ENCODE data around the gene TET2.
A peak's percentile ranks its signal among the peaks of the same experiment; 100 is the strongest.

TET2 gene

DNA sequence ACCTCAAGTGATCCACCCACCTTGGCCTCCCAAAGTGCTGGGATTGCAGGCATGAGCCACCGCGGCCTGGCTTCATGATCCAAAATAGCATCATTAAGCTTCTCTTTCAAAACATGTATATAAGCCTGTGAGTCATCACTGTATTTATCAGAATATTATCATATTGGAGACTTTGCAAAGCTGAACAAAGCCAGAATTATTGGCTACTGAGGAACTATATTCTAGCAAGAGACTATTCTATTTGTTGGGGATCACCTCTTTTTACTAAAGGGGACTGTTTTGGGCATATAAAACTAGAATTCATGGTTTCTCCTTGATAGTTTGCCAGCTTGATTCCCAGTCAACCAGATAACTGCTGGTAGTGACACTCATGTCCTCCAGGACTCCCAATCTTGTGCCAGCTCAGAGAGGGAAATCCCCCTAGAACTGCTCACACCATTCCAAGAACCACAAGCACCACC is 40.1 kb downstream of the TET2 start:
- DNase-seq, result peak; percentile 8

DNA sequence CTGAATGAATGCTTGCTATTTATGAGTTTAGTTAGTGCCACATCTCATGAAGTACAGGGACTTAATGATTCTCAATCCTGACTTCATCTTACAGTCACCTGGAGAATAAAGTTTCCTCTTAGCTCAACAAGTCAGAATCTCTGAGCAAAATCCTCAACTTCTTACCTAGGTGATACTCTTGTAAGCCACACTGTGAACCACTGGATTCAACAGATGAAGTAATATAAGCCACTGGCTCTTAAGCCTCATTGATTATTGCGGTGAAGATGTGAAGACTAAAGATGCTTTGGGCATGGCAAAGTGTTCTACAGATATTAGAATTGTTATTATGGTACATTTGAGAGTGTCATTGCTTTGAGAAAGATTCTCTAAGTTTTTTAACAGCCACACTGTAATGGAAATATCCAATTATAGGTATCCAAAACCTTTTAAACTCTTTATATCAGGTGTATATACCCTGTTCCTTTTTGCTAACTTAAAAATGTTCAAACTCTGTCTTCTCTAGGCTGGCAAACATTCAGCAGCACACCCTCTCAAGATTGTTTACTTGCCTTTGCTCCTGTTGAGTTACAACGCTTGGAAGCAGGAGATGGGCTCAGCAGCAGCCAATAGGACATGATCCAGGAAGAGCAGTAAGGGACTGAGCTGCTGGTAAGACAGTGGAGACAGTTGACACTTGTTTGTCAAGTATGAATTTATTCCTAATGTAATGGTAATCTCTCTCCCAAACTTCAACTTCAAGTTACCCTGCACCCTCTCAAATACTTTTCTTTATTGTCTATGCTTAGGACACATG is 43.4 kb downstream of the TET2 start:
- DNase-seq, result no peak

DNA sequence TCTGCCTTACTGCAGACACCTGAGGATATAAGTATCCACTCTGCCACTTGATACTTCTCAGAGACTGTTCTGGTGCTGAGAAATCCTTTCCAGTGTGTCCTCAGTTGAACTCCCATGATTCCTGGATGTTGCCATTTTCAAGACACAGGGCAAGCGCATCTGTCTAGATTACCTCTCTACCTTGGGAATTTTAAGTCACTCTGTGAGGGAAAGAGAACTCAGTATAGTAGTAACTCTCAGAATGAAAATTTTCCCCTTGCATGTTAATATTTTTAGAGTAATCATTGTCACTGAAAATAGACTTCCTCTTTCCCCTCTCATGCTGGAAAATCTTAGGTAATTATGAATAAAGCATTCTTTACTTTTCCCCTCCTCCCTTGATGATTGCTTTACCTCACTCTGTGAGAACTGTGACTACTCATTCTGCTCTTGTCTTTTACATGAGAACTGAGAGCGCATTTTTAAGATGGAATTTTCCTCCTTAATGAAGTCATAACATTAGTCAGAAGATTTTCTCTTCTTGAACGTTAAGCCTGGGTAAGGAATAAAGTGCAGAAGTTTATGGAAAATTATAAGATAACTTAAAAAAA is 45.0 kb downstream of the TET2 start:
- DNase-seq, result peak; percentile 51

DNA sequence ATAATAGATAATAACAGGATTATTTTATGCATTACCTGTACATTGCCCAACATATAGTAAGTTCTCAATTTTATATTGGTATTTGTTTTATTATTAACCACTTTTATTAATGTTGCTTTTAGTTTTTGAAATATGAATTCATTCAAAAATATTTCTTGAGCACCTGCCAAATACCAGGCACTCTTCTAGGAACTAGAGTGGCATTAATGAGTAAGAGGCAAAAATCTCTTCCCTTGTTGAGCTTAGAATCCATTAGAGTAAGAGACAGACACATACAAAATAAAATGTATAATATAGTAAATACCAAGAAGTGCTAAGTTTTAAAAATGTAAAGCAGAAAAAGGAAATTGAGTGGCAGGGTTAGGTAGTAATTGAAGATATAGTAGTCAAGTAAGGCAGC is 45.8 kb downstream of the TET2 start:
- no peak for DNase-seq

DNA sequence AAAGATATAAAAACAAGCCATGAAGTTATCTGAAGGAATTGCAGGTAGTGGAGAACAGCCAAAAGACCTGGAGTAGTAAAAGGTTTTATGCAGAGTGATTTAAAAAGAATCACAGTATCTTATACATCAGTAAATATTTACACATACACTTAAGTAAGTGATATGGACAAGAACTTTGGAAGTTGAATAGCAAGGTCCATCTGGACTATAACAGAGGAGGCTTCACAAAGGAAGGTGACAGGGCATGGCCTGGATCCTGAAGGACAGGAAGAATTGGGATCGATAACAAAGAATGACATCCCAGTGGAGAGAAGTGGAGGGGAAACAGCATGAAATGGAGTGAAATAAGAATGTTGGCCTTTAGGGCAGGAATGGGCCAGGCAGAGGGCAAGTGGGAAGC is 46.2 kb downstream of the TET2 start:
- no peak for DNase-seq

DNA sequence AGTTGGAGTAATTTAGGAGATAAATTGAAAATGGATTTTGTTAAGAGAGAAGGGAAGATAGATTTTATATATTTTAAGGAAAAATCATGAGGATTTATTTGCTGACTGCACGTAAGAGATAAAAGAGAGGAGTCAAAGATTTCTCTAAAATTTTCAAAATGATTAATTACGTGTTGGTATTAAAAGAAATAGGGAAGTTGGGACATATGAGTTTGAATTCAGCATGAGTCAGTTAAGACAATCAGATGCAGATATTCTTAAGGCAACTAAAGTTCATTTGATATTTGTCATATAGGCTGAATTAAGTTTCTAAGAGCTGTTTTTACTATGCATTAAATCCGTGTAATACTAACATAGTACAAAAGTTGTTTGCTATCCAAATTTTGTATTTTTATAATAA is 46.9 kb downstream of the TET2 start:
- DNase-seq, result peak; percentile 49

DNA sequence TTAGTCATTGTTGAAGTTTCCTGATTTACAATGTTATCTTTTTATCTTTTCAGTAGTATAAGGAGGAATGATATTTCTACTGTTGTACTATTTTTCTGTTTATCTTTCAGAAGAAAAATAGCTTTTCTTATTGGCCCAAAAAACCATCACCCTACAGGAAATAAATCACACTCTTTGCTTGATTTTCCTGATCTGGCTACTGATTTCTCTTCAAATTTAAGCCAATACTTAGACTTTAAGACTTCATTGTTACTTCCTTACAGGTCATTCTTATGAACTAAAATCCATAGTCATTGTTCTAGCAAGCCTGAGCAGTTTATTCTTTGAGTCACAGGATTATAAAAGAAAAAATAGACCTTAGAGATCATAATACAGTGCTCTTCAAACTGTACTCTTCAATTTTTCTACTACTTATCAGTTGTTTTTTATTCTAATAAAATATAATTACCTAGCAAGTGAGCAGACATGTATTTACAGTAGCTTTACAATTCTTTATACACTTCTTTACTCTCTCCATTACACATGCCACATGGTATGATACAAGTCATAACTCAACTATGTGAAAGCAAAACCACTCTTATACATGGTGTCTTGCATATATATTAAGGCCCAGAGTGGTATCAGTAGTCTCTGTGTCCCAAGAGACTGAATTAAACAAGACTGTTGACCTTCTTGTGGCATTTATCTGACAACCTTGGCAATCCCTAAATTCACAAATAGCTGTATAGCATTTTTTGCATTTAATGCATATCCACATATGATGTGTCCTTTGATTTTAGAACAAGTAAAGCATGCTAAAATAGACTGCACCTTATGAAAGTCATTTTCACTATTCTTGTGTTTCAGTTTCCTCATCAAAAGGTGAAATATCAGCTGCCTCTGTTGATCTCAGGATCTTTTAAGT is 47.9 kb downstream of the TET2 start:
- DNase-seq, result no peak

DNA sequence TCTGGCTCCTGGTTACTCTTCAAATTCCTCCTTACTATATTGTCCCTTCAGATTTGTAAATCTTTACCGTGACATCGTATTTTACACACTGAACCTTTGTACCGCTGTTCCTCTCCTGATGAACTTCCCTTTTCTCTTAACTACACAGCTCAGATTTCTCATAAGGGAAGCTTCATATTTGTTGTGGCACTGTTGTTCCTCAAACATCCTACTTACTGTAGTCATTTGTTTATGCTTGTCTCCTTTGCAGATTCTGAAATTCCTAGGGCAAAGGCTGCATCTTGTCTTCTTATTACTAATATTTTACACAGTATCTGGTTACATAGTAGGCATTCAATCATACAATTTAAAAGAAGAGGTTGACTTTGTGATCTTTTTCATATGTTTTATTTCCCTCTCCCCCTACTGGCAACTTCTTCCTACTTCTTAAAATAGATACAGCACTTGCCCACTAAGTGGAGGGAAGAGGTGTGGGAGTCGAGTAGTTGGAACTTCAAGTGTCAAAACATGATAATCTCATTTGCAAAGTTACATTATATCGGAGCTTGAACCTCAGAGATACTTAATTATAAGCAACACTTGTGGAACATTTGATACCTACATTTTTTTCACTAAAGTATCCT is 50.0 kb downstream of the TET2 start:
- peak; percentile 67 for DNase-seq

DNA sequence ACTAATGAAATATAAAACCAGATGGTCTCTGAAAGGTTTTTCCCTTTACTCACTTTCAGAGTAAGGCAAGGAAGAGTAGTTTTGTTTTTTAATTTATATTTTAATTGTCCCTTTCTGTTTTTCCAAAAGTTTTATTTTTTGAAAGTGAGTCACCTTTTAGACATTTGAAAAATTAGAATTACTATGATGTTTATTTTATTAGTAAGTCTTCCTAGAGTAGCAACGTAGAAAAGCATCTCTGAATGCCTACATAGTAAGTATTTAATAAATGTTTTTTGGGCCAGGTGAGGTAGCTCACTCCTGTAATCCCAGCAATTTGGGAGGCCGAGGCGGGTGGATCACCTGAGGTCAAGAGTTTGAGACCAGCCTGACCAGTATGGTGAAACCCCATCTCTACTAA is 51.1 kb downstream of the TET2 start:
- no peak for DNase-seq

DNA sequence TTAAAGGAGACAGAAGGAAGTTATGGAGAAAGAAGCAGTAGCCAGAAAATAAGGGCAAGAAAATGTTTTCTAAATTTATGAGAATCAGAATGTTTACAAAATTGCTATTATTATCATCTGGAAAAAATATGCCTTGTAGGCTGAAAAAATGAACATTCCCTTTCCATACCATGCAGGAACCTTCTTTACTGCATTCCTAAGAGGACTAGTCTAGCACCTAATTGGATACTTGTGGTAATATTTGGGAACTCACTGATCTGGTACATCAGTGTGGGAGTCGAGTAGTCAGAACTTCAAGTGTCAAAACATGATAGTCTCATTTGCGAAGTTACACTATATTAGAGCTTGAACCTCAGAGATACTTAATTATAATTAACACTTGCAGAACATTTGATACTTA is 51.9 kb downstream of the TET2 start:
- DNase-seq, result no peak

DNA sequence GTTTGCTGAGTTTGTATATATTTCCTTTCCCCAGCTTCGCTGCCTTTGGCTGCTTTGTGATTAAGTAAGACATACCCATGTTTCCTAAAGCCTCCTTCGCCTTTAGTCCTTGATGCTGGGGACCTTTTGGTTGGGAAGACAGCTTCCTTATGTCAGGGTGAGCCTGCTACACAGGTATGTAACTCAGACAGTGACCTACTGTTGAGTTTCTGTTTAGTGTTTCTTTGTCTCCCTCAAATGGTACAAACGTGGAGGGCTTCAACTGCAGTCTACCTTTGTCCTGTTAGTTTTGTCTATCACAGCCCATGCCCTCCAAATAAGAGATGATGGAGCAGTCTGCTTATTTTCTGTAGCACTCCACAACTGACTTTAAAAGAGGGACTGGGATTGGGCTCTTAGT is 59.5 kb downstream of the TET2 start:
- no peak for DNase-seq

DNA sequence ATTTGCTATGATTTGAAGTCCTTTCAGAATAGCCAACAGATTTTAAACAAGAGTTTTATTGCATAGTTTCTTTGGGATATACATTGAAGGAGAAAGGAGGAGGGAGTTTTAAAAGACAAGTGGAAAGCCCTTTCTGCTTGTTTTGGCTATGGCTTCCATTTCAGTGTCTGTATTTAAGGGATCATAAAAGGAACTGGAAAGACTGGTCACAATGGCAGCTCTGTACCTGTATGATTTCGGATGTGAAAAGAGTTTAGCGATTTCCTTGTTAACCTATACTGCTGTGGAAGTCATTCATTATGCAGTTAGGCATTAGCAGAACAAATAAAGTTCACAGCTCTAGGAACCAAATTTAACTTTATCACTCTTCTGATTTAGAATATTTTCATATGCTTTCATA is 60.7 kb downstream of the TET2 start:
- DNase-seq, result no peak

DNA sequence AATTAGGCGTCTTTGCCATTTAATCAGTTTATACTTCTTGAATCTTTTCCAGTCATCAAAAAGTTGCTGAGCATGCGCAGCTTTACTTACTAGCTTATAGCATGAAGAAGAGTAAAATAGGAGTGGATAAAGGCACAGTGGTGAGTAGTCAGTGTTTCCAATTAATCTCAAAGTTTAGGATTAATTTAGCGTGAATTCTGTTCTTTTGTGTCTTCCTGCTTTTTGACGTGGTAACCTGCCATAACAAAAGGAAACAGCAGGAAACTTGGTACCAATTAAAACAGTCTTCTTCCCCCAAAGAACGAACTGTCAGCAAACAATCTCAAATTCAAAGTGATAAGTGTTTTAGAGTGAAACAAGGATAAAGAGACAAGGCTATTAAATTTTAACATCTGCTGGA is 61.9 kb downstream of the TET2 start:
- no peak for DNase-seq

DNA sequence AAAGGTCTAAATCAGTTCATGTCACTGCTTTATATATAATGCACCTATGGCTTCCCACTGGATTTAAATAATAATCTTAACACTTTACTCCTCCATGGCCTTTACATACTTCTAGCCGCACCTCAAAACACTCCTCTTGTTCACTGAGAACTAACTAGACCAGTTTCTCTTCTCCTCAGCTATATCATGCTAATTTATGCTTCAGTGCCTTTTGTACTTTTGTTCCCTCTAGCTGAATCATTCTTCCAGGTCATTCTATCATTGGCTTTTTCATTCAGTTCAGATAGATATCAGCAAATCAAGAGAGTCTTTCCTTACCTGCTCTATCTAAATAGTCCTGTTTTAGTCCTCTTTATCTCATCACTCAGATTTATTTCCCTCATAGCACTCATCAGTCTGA is 64.2 kb downstream of the TET2 start:
- no peak for DNase-seq

DNA sequence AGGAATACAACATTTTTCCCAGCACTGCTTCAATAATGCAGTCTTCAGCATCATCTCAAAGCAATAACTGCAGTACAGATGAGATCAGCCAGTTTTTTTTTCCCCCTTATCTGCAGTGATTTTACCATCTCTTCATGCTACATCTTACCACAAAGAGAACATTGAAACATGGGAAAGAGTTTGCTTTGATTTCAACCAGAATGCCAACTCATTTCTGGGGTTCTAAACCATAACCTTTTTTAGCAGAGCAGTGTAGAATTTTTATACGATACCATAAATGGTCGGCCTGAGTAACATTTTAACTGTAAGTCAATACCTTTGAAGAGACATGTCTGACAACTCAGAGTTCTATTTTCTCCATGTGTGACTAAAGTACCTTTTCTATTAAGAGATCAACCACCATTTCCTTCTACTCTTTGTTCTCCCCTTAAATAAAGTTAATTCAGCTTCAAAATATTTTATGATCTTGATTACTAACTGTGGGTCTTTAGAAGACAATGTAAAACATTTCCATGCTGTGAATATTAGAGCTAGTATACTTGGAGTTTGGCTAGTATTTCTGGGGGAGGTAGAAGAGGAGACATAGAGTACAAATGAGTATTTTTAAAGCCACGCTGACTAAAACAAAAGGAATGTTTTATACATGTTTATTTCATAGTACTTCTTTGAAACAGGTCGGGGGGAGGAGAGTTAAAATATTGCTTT is 69.1 kb downstream of the TET2 start:
- no peak for DNase-seq

DNA sequence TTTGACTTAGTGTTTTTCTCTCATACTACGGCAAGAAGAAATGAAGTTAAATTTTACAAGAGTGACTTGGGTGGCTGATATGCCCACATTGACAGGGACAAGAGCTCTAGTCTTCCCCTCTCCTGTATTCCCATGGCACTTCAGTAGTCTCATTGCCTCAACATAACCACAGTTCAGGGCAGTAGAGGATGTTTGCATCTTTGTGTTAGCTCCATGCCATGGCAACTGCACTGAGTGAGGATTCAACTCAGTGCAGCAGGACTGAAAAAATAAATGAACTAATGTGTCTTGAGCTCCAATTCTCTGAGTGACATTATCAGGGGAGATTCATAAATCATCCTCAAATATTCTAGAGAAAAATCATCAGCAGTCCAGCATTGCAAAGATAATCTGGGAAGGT is 78.8 kb downstream of the TET2 start:
- DNase-seq, result peak; percentile 10

DNA sequence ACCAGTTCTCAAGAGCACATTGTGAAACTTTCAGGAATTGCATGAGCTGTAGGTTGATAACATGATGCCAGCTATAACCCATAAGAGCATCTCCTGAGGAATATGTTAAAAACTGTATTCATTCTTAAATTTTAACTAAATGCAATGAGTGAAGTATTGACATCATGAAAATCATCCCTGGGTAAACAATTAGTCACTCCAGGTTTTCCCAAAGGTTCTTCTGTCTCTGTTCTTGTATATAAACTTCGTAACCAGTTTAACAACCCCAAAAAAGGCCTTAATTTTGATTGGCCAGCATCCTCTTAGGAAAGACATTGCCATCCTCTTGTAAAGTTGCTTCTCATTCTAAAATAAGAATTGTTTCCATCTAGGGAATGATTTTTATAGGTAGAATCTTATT is 80.4 kb downstream of the TET2 start:
- no peak for DNase-seq

DNA sequence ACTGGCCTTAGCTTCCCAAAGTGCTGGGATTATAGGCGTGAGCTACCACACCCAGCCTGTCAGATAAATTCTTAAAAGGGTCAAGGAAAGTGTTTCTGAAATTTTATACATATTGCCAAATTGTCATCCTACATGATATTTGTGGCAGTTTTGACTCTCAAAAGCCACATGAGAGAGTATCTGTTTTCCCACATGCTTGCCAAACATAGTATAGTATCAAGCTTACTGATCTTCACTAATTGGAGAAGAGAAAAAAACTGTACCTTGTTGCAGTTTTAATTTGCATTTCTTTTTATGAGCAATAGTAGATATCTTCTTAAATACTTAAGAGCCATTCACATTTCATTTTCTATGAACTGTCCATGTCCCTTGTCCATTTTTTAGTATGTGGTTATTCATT is 83.6 kb downstream of the TET2 start:
- no peak for DNase-seq

DNA sequence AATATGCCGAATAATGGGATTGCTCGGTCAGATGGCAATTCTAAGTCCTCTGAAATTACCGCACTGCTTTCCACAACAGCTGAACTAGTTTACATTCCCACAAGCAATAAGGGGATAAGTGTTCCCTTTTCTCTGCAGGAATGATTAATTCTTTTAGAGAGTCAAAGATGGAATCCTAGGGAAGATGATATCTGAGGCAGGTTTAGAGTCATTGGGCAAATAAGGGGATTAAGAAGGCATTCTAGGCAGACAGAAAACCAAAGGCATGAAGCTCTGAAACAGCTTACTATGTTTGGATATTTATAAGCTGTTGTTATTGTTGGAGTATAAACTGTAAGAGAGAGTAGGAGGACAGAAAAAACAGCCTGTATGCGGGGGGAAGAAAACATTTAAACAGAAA is 85.7 kb downstream of the TET2 start:
- DNase-seq, result no peak

DNA sequence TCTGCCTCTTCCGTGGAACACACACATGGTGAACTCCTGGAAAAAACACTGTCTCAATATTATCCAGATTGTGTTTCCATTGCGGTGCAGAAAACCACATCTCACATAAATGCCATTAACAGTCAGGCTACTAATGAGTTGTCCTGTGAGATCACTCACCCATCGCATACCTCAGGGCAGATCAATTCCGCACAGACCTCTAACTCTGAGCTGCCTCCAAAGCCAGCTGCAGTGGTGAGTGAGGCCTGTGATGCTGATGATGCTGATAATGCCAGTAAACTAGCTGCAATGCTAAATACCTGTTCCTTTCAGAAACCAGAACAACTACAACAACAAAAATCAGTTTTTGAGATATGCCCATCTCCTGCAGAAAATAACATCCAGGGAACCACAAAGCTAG is 87.9 kb downstream of the TET2 start:
- DNase-seq, result no peak

DNA sequence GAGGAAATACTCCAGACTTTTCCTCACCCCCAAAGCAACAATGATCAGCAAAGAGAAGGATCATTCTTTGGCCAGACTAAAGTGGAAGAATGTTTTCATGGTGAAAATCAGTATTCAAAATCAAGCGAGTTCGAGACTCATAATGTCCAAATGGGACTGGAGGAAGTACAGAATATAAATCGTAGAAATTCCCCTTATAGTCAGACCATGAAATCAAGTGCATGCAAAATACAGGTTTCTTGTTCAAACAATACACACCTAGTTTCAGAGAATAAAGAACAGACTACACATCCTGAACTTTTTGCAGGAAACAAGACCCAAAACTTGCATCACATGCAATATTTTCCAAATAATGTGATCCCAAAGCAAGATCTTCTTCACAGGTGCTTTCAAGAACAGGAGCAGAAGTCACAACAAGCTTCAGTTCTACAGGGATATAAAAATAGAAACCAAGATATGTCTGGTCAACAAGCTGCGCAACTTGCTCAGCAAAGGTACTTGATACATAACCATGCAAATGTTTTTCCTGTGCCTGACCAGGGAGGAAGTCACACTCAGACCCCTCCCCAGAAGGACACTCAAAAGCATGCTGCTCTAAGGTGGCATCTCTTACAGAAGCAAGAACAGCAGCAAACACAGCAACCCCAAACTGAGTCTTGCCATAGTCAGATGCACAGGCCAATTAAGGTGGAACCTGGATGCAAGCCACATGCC is 89.7 kb downstream of the TET2 start:
- DNase-seq, result no peak

DNA sequence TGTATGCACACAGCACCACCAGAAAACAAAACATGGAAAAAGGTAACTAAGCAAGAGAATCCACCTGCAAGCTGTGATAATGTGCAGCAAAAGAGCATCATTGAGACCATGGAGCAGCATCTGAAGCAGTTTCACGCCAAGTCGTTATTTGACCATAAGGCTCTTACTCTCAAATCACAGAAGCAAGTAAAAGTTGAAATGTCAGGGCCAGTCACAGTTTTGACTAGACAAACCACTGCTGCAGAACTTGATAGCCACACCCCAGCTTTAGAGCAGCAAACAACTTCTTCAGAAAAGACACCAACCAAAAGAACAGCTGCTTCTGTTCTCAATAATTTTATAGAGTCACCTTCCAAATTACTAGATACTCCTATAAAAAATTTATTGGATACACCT is 90.2 kb downstream of the TET2 start:
- no peak for DNase-seq
